Glomerular visceral epithelial cell (primary cell): Measurements from ENCODE around the gene LAMA3.

Source experiments
- DNase-seq: peaks from one replicate; pipeline ENCODE4 v3.0.0-alpha.2; 2016; ENCODE audit errors: extremely low spot score

LAMA3 gene

GRCh38 chr18:23998018-23998417, 308.8 kb downstream of the LAMA3 start:
- DNase-seq: no peak

GRCh38 chr18:23998820-23999219, 309.6 kb downstream of the LAMA3 start:
- no peak for DNase-seq

GRCh38 chr18:24000613-24001490, 311.6 kb downstream of the LAMA3 start:
- DNase-seq: no peak

- no peak for DNase-seq
Measured at GRCh38 chr18:24002479-24002878, 313.2 kb downstream of the LAMA3 start.

- DNase-seq: no peak
Measured at GRCh38 chr18:24003288-24003687, 314.0 kb downstream of the LAMA3 start.

GRCh38 chr18:24003903-24004640, 314.8 kb downstream of the LAMA3 start:
- no peak for DNase-seq
